Common myeloid progenitor, CD34-positive (primary cell): ENCODE measurements around the gene PRRG1.

Source experiments
- CTCF ChIA-PET: fragments of 350-600 bp; sonication (Branson Sonifier 250); formaldehyde crosslinking; loops from one replicate; lab custom pipeline; 2021; ENCODE audit warnings: antibody characterized with exemption; lab: Charles Lee
- POLR2A ChIA-PET: fragments of 350-600 bp; sonication (Branson Sonifier 250); formaldehyde crosslinking; loops from one replicate; lab custom pipeline; 2021; ENCODE audit warnings: antibody characterized with exemption; lab: Charles Lee
- DNase-seq, 3 donors: peaks; one replicate each; pipeline versions ENCODE4 v3.0.0 to v3.0.0-alpha.2; 2013
- H3K27ac ChIP-seq, 2 experiments: 1 replicate in 1 of 2; 2 replicates in 1 of 2; pipeline ENCODE4 v1.7.0; 2013; ENCODE audit warnings: inconsistent platforms in 2 of 2, low read length in 2 of 2, mild to moderate bottlenecking in 2 of 2, low read depth in 1 of 2, moderate library complexity in 1 of 2; ENCODE audit not compliant: severe bottlenecking in 2 of 2, insufficient read depth in 1 of 2, poor library complexity in 1 of 2
- H3K27me3 ChIP-seq, 5 experiments: replicated peaks in 2 of 5; 1 replicate in 3 of 5; 2 replicates in 2 of 5; pipeline versions ENCODE4 v1.6.1 to v1.7.0; 2013; ENCODE audit warnings: low read length in 4 of 5, mild to moderate bottlenecking in 2 of 5, moderate library complexity in 2 of 5, inconsistent platforms in 1 of 5; ENCODE audit not compliant: insufficient read depth in 5 of 5, control insufficient read depth in 4 of 5
- H3K36me3 ChIP-seq, 4 experiments: 1 replicate in 2 of 4; 2 replicates in 2 of 4; pipeline versions ENCODE4 v1.6.1 to v1.7.0; 2013; ENCODE audit warnings: low read length in 3 of 4, control low read depth in 1 of 4, mild to moderate bottlenecking in 1 of 4; ENCODE audit not compliant: control insufficient read depth in 4 of 4, insufficient read depth in 4 of 4
- H3K4me1 ChIP-seq, 4 experiments: 1 replicate in 3 of 4; 2 replicates in 1 of 4; pipeline versions ENCODE4 v1.6.1 to v1.7.1; 2013; ENCODE audit warnings: low read length in 3 of 4, mild to moderate bottlenecking in 3 of 4, control low read depth in 1 of 4, inconsistent platforms in 1 of 4, moderate library complexity in 1 of 4; ENCODE audit not compliant: control insufficient read depth in 4 of 4, insufficient read depth in 4 of 4; ENCODE audit errors: control extremely low read depth in 1 of 4
- H3K4me3 ChIP-seq, 7 experiments: 1 replicate in 4 of 7; 2 replicates in 3 of 7; pipeline versions ENCODE4 v1.5.1 to v1.7.0; 2013; ENCODE audit warnings: mild to moderate bottlenecking in 7 of 7, low read length in 6 of 7, moderate library complexity in 6 of 7, inconsistent platforms in 2 of 7, low read depth in 2 of 7, control low read depth in 1 of 7; ENCODE audit not compliant: insufficient read depth in 4 of 7, control insufficient read depth in 1 of 7; ENCODE audit errors: extremely low read depth in 1 of 7
- H3K9me3 ChIP-seq, 5 experiments: 1 replicate in 4 of 5; 2 replicates in 1 of 5; pipeline versions ENCODE4 v1.6.1 to v1.7.1; 2013; ENCODE audit warnings: low read length in 4 of 5, mild to moderate bottlenecking in 2 of 5, inconsistent platforms in 1 of 5, low read depth in 1 of 5, moderate library complexity in 1 of 5; ENCODE audit not compliant: control insufficient read depth in 4 of 5, insufficient read depth in 2 of 5; ENCODE audit errors: control extremely low read depth in 1 of 5
- WGBS: methylation state at CpG from one replicate; pipeline ENCODE4 v1.1.5; 2013; ENCODE audit not compliant: insufficient coverage; 5-methylcytosine and 5-hydroxymethylcytosine counted together

PRRG1 gene

DNA sequence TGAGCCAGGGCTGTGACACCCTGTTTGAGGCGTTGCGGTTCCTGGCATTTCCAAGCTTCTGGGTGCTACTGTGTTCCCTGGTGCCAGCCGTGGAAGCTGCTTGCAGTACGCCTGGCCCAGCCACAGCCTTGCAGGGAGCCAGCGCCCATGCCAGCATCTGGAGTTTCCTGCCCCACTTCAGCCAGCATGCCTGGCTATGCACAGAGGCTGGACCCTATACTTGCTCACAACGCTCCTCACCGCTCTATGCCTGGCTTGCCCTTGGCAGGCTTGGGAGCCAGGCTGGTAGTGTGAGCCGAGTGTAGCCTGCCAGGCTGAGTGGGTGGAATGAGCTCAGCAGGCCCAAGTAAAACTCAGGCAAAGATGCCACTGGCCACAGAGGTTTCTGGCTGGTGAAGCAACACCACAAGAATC is 22.4 kb downstream of the PRRG1 start:
- H3K27me3 ChIP-seq: no peaks in the 10 kb centered on the region
- CTCF ChIA-PET: no interaction called here
- H3K9me3 ChIP-seq: peaks cover 0 to 3% (median 0%) of the 10 kb centered on the region in 5 experiments
- WGBS: 92% methylated on average over 8 of the region's 8 CpGs
- DNase-seq: no peak
- H3K27ac ChIP-seq: no peak overlapping the region
- H3K4me3 ChIP-seq: no peak overlapping the region
- H3K36me3 ChIP-seq: no peaks in the 10 kb centered on the region
- no peaks in the 10 kb centered on the region for H3K4me1 ChIP-seq
- POLR2A ChIA-PET: no interaction called here

DNA sequence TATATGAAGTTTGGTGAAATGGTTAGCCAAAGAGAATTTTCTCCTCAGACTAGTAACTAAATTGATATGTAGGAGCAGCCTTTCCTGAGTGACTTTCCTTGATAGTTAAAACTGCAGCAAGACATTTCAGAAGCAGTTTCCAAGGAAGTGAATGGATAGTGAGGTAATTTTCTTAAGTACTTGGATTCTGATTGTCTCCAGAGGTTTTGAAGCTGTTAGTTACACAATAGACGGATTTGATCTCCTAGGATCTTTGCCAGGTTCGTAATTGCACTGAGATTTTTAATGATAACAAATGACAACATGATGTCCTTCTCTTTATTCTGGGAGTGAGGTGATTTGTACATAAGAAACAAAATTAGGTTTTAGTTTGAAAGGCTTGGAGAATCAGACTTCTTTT is 29.2 kb downstream of the PRRG1 start:
- 60% methylated on average over 1 of the region's 2 CpGs for WGBS
- no peak overlapping the region for H3K27ac ChIP-seq
- CTCF ChIA-PET: no interaction called here
- DNase-seq: no peak
- H3K36me3 ChIP-seq: no peaks in the 10 kb centered on the region
- H3K27me3 ChIP-seq: no peaks in the 10 kb centered on the region
- POLR2A ChIA-PET: no interaction called here
- no peak overlapping the region for H3K4me3 ChIP-seq
- no peaks in the 10 kb centered on the region for H3K4me1 ChIP-seq
- H3K9me3 ChIP-seq: no peaks in the 10 kb centered on the region

DNA sequence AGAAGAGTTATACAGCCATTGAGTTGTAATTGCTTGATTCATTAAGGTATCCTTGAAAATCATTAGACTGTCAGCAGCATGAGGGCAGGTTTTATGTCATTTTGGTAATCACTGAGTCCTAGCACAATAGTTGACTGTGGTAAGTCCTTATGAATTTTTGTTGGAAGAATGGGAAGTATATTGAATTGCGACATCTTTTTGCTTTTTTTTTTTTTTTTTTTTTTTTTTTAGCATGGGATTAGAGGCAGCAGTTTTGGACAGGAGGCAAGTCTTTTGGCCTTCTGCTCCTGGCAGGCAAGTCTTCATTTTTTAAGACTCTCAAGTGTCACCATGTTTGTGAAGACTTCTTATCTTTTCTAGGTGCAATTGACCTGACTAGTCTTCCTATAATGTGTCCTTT is 29.7 kb downstream of the PRRG1 start:
- ChIA-PET POLR2A (no interaction called here), CTCF (no interaction called here)
- Histone ChIP-seq H3K27me3 (no peaks in the 10 kb centered on the region), H3K4me3 (no peak overlapping the region), H3K4me1 (no peaks in the 10 kb centered on the region), H3K9me3 (no peaks in the 10 kb centered on the region), H3K36me3 (no peaks in the 10 kb centered on the region), H3K27ac (no peak overlapping the region)
- no peak for DNase-seq
- WGBS: no CpG with 5 or more reads among the region's 1 CpG

DNA sequence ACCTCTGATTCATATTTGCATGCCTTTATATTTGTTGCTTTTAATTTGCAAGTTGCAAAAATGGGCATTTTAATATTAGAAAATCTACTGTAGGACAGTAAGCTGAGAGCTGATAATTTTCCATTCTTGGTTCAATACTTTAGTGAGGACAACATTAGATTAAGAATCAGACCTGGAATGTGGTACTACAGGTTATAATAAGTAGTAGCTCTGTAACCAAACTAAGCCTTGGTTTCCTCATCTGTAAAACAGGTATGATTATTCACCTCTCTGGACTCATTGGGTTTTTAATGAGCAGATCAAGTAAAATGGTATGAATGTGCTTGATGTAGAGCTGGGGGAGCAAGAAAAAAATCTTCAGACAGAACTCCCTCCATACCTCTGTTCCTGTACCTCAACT is 31.1 kb downstream of the PRRG1 start:
- POLR2A ChIA-PET: no interaction called here
- H3K4me3 ChIP-seq: no peak overlapping the region
- peaks cover 0 to 1% (median 0%) of the 10 kb centered on the region in 5 experiments for H3K9me3 ChIP-seq
- DNase-seq: no peak
- no peaks in the 10 kb centered on the region for H3K27me3 ChIP-seq
- CTCF ChIA-PET: no interaction called here
- no peaks in the 10 kb centered on the region for H3K4me1 ChIP-seq
- H3K27ac ChIP-seq: no peak overlapping the region
- H3K36me3 ChIP-seq: no peaks in the 10 kb centered on the region

DNA sequence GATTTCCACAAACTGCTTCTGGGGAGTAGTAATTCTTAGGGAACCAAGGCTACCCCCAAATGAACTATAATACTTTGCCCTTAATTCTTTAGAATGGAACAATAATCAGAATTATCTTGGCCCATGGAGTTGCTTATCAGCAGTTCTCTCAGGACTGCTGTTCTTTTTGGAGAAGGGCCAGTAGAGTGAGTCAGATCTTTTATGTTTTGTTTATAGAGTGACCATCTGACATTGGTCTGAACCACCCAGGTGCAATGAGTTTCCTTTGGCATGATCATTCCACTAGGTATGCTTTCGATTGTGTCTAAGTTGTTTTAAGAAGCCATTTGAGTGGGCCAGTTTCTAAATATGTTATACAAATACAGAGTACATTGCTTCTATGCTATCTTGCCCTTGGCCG is 31.8 kb downstream of the PRRG1 start:
- CTCF ChIA-PET: no interaction called here
- no peaks in the 10 kb centered on the region for H3K27me3 ChIP-seq

DNA sequence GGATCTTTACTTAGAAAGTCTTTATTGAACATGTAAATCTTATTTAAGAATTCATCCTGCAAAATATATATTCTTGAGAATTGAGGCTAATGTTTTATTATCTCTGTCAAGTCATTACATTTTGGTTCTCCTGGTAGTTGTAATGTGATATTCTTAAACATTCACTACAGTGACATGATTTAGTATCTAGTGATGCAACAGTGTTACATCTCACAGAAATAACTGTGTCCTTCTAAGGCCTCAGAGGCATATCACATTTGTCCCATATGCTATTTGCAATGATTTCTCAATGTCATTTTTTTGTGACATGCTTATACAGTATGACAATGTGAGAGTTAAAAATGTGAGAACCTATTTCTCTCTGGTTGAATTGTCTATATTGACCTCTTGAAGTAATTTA is 34.1 kb downstream of the PRRG1 start:
- H3K27ac ChIP-seq: no peak overlapping the region
- H3K4me3 ChIP-seq: no peak overlapping the region
- H3K36me3 ChIP-seq: no peaks in the 10 kb centered on the region
- H3K27me3 ChIP-seq: no peaks in the 10 kb centered on the region
- no peaks in the 10 kb centered on the region for H3K4me1 ChIP-seq
- ChIA-PET CTCF (no interaction called here), POLR2A (no interaction called here)
- H3K9me3 ChIP-seq: peaks cover 0 to 5% (median 0%) of the 10 kb centered on the region in 5 experiments
- DNase-seq: no peak

More for the DNA sequence above, 31.8 kb downstream of the PRRG1 start:
- Histone ChIP-seq H3K4me1 (no peaks in the 10 kb centered on the region), H3K27ac (no peak overlapping the region), H3K9me3 (peaks cover 0 to 1% (median 0%) of the 10 kb centered on the region in 5 experiments), H3K36me3 (no peaks in the 10 kb centered on the region), H3K4me3 (no peak overlapping the region)
- DNase-seq: no peak
- POLR2A ChIA-PET: no interaction called here
- WGBS: no CpG with 5 or more reads among the region's 2 CpGs

DNA sequence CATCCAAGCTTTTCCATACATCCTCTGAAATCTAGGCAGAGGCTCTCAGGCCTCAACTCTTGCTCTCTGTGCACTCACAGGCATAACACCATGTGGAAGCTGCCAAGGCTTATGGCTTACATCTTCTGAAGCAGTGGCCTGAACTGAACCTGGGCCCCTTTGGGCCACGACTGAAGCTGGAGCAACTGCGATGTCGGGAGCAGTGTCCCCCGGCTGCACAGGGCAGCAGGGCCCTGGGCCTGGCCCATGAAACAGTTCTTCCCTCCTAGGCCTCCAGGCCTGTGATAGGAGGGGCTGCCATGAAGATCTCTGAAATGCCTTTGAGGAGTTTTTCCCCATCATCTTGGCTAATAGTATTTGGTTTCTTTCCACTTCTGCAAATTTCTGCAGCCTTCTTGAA is 39.2 kb downstream of the PRRG1 start:
- H3K4me3 ChIP-seq: no peak overlapping the region
- H3K27ac ChIP-seq: no peak overlapping the region
- ChIA-PET POLR2A (no interaction called here), CTCF (no interaction called here)
- H3K27me3 ChIP-seq: no peaks in the 10 kb centered on the region
- no peak for DNase-seq
- H3K4me1 ChIP-seq: no peaks in the 10 kb centered on the region
- WGBS: 88% methylated on average over 3 of the region's 4 CpGs
- H3K9me3 ChIP-seq: peaks cover 0 to 9% (median 1%) of the 10 kb centered on the region in 5 experiments
- no peaks in the 10 kb centered on the region for H3K36me3 ChIP-seq
